ENCODE measurements around the gene TEX36.
"Not testable (repeated sequence)": the region's sequence is repeated elsewhere in the genome, so short reads cannot be mapped to it uniquely, and the experiment has no call there.

Gene TEX36

DNA sequence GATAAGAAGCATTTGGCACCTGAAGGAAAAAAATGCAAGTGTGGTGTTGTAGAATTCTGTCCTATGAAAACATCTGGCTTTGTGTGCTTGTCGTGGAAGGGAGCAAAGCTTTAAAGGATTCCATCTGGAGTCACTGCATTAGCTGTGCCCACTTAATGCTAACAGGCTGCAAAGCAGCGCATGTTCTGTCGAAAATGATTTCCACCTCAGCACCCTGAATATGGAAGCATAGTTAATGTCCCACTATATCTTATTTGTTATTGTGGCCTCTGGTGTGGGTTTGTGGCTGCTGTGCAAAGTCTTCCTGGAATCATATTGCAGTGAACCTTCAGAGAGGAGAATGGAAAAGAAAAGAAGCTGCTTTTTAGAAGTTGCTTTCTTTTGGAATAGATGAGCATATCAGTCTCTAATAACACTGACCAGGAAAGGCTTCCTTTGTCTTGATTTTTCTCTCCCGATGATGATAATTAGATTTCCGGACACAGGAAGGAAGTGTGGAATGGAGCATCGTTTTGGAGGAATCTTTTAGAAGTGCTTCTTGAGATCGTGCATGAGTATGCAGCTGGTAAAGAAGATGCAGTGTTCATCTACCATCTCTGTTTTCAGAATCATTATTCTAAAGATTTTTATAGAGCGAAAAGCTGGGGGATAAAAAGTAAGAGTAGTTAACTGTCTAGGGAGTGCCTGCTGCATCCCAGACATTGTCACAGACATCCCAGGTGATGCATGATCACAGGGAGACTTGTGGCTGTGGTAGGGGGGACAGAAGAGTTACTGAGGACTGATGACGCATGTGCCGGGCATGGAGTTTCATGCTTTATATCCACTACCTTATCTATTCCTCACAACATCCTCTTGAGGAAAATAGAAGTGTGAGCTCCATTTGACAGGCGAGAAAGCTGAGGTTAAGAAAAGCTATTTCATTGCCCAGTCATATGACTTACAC is 54.6 kb downstream of the TEX36 start:
- DNase-seq = no peak

GRCh38 chr10:125627646-125628045 is 55.3 kb downstream of the TEX36 start:
- DNase-seq = no peak

GRCh38 chr10:125626671-125627070 is 56.3 kb downstream of the TEX36 start:
- DNase-seq = no peak

DNA sequence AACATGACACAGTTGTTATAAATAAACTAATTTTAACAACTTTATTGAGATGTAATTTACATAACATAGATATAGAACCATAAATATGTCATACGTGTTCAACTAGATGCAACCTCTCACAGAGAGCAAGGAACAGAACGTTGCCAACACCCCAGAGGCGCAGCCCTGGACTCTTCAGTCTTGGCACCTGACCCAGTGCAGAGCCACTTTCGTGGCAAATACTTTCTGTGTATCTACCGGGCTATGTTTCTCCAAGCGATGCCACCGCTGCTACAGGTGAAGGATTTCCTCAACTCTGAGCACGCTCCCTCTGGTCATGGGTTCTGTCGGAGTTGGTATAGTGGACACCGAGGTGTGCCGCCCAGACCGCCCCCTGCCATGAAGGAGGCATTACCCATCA is 57.4 kb downstream of the TEX36 start:
- no peak for DNase-seq

DNA sequence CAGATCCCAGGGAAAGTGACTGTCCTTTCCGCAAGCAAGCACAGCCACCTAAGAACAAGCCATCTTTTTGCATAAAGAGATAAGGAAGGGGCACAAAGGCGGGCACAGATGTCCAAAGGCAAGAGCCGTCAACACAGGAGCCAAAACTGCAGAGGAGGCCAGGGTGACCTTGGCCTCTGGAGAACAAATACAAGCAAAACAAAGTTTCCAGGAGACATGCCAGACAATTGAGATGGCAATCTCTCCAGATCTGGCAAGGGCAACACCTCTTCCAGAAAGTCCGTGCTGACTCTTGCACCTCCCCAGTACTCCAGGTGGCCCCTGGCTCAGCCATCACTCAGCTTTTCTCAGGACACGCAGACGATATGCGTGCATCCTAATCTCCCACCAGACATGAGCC is 58.2 kb downstream of the TEX36 start:
- DNase-seq = no peak

DNA sequence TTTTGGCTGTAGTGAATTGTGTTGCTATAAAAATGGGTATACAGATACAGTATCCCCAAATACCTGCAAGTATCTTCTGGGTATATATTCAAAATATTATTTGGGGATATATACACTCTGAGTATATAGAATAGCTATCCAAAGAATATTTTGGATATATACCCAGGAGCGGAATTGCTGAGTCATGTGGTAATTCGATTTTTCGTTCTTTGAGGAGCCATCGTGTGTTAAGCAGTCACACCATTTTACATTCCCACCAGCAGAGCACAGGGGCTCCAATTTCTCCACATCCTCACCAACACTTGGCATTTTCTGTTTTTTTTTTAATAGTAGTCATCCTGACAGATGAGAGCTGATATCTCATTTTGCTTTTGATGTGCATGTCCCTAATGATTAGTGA is 61.9 kb downstream of the TEX36 start:
- DNase-seq = no peak

DNA sequence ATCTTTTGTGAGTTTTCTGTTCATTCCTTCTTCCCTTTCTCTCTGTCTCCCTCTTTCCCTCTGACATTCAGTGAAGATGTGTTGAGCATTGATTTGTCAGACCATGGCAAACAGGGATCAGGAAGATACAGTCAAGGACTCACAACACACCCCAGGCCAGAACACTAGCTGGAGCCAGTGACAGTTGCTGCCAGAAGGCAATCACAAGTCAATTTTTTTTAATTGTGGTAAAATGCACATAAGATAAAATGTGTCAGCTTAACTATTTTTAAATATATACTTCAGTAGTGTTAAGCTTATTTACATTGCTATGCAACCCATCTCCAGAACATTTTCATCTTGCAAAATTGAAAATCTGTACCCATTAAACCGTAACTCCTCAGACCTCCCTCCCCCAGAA is 62.6 kb downstream of the TEX36 start:
- DNase-seq = no peak

- DNase-seq = not testable (repeated sequence)
Observed at GRCh38 chr10:125613062-125613461, 69.9 kb downstream of the TEX36 start.

DNA sequence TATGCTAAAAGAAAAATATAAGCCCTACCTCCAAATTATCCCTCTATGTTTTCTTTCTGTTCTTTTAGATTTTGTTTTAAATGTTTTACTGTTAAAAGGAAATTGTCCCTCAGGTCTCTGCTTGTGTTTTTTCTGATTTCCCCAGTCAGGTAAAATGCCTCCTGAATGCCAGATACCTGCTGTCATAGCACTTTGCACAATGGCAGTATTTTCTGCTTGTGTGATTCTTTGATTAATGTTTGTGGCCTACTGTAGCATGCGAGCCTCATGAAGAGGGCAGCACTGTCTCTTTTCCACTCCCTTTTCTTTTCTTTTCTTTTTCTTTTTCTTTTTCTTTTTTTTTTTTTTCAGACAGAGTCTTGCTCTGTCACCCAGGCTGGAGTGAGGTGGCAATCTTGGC is 71.2 kb downstream of the TEX36 start:
- no peak for DNase-seq

DNA sequence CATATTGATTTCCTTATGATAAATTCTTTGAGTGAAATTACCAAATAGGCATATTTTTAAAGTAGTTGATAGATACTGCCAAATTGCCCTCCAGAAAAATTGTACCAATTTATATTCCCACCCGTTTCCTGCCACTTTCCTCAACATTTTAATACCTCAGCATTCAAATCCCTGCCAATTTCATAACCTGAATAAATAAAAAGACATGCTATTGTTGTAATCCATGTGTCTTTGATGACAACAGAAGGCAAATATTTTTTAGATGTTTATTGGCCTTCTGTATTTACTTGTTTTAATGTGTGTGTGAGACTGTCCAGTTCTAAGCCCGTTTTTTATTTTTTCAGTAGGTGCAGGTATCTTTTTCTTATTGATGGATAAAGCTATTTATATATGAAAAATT is 71.7 kb downstream of the TEX36 start:
- DNase-seq = no peak

GRCh38 chr10:125609859-125610258 is 73.1 kb downstream of the TEX36 start:
- no peak for DNase-seq

GRCh38 chr10:125608474-125608873 is 74.5 kb downstream of the TEX36 start:
- DNase-seq = no peak

DNA sequence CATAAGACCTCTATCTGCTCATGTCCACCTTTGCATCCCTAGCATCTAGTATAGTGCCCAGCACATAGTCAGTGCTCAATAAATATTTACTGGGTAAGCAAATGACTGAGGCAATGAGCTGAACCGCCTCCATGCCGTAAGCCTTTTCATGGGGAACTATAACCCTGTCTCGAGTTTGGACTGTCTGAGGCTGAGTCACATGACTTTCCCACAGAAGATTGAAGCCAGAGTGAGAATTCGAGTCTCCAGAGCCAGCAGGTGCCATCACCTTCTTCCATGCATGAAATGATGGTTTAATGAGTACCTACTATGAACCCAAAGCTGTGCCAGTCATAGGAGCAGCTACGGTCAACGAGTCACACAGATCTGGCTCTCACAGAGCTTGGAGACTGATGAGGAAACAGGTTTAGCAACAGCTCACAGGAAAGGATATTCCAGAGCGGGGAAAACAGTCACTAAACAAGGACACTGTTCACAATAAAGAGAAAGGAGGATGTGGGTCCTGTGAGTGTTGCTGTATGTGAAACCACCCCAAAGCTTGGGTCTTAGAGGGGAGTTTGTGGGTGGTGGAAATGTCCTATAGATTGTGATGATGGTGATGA is 75.2 kb downstream of the TEX36 start:
- no peak for DNase-seq

DNA sequence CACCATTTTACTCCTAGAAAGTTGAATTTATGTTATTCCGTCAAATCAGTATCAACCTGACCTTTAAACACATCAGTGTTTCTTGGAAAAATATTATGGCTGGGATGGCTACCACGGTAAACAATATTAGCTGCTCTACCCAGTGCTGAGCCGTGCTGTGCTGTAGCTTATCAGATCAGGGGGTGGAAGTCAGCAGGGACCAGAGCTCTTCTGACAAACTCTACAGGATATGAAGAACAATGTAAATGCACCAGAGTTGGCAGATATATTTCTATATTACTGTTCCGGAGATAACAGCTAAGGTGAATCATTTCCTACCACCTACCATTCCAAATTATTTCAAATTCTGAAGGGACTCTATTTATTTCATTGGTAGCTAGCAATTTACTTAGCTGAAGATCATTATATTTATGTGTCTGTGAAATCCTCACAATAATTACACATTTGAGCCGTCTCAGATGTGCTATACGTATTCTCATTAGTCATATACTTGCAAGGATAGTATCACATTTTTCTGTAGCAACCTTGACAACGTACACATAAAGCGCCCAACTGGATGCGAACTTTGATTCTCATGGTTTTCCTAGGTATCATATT is 76.5 kb downstream of the TEX36 start:
- no peak for DNase-seq
